ENCODE results near the gene ZDHHC18.

- no peak for TF ChIP-seq PATZ1 (CRISPR knock-in tag; IDR thresholded peaks at IDR 0.05; ENCODE audit: borderline replicate concordance)
- no peak for TF ChIP-seq RARB (CRISPR knock-in tag; IDR thresholded peaks at IDR 0.05)
- TF ChIP-seq ISL1 (CRISPR knock-in tag; IDR thresholded peaks at IDR 0.05), result no peak
Measured at GRCh38 chr1:26844424-26845196, 18.1 kb downstream of the ZDHHC18 start.

Measured in SK-N-SH treated with all-trans-retinoic acid at 6 μM for 48 hours (cell line).